ENCODE measurements around the gene FABP3. TPM values are rescaled to one million over a fixed set of nuclear protein-coding genes. Genes with fewer than 3 reads are reported as not detected.
A peak's percentile ranks its signal among the peaks of the same experiment; 100 is the strongest.

FABP3 gene
- total RNA-seq, 2 donors from 2014 or later: 25.0 to 54.1 TPM

DNA sequence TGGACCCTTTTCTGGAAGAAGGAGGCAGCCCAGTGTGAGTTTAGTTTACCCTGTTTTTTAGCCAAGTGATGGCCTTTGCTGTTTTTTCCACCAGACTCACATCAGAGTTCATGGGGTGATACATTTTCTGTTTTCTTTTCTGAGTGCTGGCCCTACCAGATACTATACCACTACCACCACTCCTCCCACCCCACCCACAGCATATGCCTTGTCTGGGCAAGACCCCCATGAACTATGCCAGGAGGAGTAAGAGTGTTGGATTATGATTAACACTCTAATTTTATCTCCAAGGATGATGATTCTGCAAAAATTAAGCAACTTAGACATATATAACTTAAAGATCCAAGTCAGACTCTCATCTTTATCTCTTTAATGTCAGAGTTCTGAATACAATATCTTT, 26.1 kb downstream of the FABP3 start:
- TF ChIP-seq POLR2AphosphoS5 (IDR thresholded peaks at IDR 0.05) (no peak), POLR2A (IDR thresholded peaks at IDR 0.05) (no peak)
- TF ChIP-seq, protein P1, sequence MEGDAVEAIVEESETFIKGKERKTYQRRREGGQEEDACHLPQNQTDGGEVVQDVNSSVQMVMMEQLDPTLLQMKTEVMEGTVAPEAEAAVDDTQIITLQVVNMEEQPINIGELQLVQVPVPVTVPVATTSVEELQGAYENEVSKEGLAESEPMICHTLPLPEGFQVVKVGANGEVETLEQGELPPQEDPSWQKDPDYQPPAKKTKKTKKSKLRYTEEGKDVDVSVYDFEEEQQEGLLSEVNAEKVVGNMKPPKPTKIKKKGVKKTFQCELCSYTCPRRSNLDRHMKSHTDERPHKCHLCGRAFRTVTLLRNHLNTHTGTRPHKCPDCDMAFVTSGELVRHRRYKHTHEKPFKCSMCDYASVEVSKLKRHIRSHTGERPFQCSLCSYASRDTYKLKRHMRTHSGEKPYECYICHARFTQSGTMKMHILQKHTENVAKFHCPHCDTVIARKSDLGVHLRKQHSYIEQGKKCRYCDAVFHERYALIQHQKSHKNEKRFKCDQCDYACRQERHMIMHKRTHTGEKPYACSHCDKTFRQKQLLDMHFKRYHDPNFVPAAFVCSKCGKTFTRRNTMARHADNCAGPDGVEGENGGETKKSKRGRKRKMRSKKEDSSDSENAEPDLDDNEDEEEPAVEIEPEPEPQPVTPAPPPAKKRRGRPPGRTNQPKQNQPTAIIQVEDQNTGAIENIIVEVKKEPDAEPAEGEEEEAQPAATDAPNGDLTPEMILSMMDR (IDR thresholded peaks at IDR 0.05): no peak
- H3K36me3 ChIP-seq: no peaks in the 10 kb centered on the region
- H3K27ac ChIP-seq: no peak overlapping the region
- no peaks in the 10 kb centered on the region for H3K27me3 ChIP-seq (replicated peaks; ENCODE audit: insufficient read depth)
- H3K4me1 ChIP-seq (replicated peaks): no peaks in the 10 kb centered on the region
- H3K9me3 ChIP-seq: no peaks in the 10 kb centered on the region
- H3K4me3 ChIP-seq: no peak overlapping the region
- intact Hi-C loops (cut with DNase I): no loop called here
- no peak for DNase-seq (ENCODE audit: low spot score)

DNA sequence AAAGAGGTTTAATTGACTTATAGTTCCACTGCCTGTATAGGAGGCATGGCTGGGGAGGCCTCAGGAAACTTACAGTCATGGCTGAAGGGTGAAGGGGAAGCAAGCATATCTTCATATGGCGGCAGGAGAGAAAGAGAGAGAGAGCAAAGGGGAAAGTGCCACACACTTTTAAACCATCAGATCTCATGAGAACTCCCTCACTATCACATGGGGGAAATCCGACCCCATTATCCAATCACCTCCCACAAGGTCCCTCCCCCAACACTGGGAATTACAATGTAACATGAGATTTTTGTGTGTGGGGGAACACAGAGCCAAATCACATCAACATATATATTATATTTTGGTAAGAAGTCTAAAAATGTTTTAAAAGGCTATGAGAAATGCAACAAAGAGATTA, 27.2 kb downstream of the FABP3 start:
- Histone ChIP-seq H3K27me3 (replicated peaks; ENCODE audit: insufficient read depth) (no peaks in the 10 kb centered on the region), H3K36me3 (no peaks in the 10 kb centered on the region), H3K9me3 (no peaks in the 10 kb centered on the region), H3K4me3 (no peak overlapping the region), H3K4me1 (replicated peaks) (no peaks in the 10 kb centered on the region), H3K27ac (no peak overlapping the region)
- DNase-seq (ENCODE audit: low spot score): no peak
- WGBS: 96% methylated on average over 2 of the region's 2 CpGs
- TF ChIP-seq, protein P1 (IDR thresholded peaks at IDR 0.05): no peak
- TF ChIP-seq POLR2AphosphoS5 (IDR thresholded peaks at IDR 0.05) (no peak), POLR2A (IDR thresholded peaks at IDR 0.05) (no peak)
- intact Hi-C loops (cut with DNase I): no loop called here

DNA sequence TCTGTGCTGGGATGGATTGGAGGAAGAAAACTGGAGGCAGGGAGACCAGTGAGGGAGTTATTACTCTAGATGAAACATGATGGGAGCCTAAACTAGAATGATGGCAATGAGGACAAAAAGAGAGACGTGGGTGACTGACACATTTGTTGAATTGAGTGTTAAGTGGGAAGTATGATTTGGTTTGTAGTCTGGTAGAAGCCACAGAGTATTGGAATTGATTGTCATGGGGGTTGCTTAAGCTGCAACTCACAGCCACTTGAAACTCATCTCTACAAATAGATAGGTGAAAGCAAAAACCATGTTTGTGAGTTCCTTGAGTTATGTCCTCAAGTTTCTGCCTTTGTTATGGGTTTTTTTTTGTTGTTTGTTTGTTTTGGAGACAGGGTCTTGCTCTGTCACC, 28.4 kb downstream of the FABP3 start:
- no peak for DNase-seq (ENCODE audit: low spot score)
- TF ChIP-seq, protein P1 (IDR thresholded peaks at IDR 0.05): no peak
- TF ChIP-seq POLR2A (IDR thresholded peaks at IDR 0.05): no peak
- no peak for TF ChIP-seq POLR2AphosphoS5 (IDR thresholded peaks at IDR 0.05)
- no peak overlapping the region for H3K27ac ChIP-seq
- no peaks in the 10 kb centered on the region for H3K9me3 ChIP-seq
- intact Hi-C loops (cut with DNase I): no loop called here
- H3K36me3 ChIP-seq: no peaks in the 10 kb centered on the region
- H3K4me3 ChIP-seq: no peak overlapping the region
- 37% methylated on average over 1 of the region's 1 CpG for WGBS
- no peaks in the 10 kb centered on the region for H3K27me3 ChIP-seq (replicated peaks; ENCODE audit: insufficient read depth)
- no peaks in the 10 kb centered on the region for H3K4me1 ChIP-seq (replicated peaks)

DNA sequence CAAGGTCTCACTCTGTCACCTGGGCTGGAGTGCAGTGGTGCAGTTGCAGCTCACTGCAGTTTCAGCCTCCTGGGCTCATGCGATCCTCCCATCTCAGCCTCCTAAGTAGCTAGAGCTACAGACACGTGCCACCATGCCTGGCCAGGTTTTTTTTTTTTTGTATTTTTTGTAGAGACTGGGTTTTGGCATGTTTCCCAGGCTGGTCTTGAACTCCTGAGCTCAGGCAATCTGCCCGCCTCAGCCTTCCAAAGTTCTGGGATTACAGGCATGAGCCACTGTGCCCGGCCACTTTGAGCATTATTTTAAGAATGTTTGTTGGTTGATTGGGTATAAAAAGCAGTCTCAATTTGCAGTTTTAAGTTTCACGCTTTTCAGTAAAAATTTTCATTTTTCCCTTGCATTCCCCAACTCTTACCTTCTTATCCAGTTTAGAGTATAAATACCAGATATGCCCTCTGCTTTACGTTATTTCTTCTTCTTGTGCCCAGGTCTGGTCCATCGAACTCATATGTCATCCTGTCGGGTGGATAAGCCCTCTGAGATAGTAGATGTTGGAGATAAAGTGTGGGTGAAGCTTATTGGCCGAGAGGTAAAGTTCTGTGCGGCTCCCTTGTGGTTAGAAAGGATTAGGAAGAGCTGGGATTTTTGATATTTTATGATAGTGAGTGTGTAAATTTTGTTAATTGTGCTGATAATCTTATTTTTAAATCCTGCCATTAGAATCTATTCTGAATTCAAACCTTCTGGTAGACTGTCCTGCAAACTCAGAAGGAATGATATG, 36.0 kb downstream of the FABP3 start:
- intact Hi-C loops (cut with DNase I): loop anchor here (5.0 kb wide), 1 partner anchor 155 kb away; no protein-coding TSS in a partner anchor
- Histone ChIP-seq H3K4me3 (no peak overlapping the region), H3K27ac (no peak overlapping the region), H3K4me1 (replicated peaks) (no peaks in the 10 kb centered on the region), H3K27me3 (replicated peaks; ENCODE audit: insufficient read depth) (no peaks in the 10 kb centered on the region), H3K9me3 (no peaks in the 10 kb centered on the region), H3K36me3 (no peaks in the 10 kb centered on the region)
- TF ChIP-seq POLR2A (IDR thresholded peaks at IDR 0.05) (no peak), POLR2AphosphoS5 (IDR thresholded peaks at IDR 0.05) (no peak)
- TF ChIP-seq, protein P1 (IDR thresholded peaks at IDR 0.05): no peak
- WGBS: 76% methylated on average over 10 of the region's 10 CpGs
- DNase-seq (ENCODE audit: low spot score): no peak

DNA sequence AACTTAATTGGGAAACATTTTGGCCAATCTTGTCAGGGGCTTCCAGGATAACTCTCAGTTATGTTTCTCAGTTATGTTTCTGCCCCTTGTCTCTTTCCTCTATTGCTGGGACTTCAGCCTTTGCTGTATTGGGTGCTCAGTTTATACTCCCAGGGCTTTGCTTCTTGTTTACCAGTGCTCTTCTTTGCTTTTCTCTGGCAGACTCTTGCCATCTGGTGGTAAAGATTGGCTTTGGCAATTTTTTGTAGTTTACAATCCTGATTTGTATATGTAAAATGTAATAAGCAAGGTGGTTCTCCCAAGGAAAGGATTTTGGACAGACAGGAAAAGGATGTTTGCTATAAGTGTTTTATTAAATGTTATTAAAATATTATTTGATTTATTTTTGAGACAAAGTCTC, 37.9 kb downstream of the FABP3 start:
- peak; percentile 36 for DNase-seq (ENCODE audit: low spot score)
- Histone ChIP-seq H3K36me3 (no peaks in the 10 kb centered on the region), H3K27me3 (replicated peaks; ENCODE audit: insufficient read depth) (no peaks in the 10 kb centered on the region), H3K9me3 (no peaks in the 10 kb centered on the region), H3K4me1 (replicated peaks) (no peaks in the 10 kb centered on the region), H3K4me3 (no peak overlapping the region), H3K27ac (no peak overlapping the region)
- intact Hi-C loops (cut with DNase I): loop anchor here (5.0 kb wide), 1 partner anchor 153 kb away; no protein-coding TSS in a partner anchor
- TF ChIP-seq POLR2A (IDR thresholded peaks at IDR 0.05) (no peak), POLR2AphosphoS5 (IDR thresholded peaks at IDR 0.05) (peak; percentile 31)
- TF ChIP-seq, protein P1 (IDR thresholded peaks at IDR 0.05): peak in 3 of 4 experiments; percentile 62 to 75 (median 72)
